VCaP (cell line): ENCODE data around the gene SEPTIN1.

ENCODE experiments used
- H3K27ac ChIP-seq: fragments of 450-650 bp; 2 replicates; pipeline ENCODE4 v1.5.1; 2017
- TF ChIP-seq, protein P1 (sequence below): fragments of 450-650 bp; conservative IDR thresholded peaks from 2 replicates; pipeline ENCODE4 v1.5.1; 2017; ENCODE audit warnings: mild to moderate bottlenecking, moderate library complexity

SEPTIN1 gene

DNA sequence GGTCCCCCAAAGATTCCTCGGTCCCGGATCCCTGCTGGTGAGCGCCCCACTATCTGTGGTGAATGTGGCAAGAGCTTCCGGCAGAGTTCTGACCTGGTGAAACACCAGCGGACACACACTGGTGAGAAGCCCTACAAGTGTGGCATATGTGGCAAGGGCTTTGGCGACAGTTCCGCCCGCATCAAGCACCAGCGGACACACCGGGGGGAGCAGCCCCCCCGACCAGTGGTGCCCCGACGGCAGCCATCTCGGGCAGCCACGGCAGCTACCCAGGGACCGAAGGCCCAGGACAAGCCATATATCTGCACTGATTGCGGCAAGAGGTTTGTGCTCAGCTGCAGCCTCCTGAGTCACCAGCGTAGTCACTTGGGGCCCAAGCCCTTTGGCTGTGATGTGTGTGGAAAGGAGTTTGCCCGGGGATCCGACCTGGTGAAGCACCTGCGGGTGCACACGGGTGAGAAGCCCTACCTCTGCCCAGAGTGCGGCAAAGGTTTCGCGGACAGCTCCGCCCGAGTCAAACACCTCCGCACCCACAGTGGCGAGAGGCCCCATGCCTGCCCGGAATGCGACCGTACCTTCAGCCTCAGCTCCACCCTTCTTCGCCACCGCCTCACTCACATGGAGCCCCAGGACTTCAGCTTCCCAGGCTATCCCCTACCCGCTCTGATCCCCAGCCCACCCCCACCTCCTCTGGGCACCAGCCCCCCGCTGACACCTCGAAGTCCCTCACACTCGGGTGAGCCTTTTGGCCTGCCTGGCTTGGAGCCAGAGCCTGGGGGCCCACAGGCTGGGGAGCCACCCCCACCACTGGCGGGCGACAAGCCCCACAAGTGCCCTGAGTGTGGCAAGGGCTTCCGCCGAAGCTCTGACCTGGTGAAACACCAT lies 15.7 kb upstream of the SEPTIN1 start:
- no peak overlapping the region; the same call in 1 of the 2 replicates for H3K27ac ChIP-seq
- TF ChIP-seq, protein P1, sequence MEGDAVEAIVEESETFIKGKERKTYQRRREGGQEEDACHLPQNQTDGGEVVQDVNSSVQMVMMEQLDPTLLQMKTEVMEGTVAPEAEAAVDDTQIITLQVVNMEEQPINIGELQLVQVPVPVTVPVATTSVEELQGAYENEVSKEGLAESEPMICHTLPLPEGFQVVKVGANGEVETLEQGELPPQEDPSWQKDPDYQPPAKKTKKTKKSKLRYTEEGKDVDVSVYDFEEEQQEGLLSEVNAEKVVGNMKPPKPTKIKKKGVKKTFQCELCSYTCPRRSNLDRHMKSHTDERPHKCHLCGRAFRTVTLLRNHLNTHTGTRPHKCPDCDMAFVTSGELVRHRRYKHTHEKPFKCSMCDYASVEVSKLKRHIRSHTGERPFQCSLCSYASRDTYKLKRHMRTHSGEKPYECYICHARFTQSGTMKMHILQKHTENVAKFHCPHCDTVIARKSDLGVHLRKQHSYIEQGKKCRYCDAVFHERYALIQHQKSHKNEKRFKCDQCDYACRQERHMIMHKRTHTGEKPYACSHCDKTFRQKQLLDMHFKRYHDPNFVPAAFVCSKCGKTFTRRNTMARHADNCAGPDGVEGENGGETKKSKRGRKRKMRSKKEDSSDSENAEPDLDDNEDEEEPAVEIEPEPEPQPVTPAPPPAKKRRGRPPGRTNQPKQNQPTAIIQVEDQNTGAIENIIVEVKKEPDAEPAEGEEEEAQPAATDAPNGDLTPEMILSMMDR, result no peak

DNA sequence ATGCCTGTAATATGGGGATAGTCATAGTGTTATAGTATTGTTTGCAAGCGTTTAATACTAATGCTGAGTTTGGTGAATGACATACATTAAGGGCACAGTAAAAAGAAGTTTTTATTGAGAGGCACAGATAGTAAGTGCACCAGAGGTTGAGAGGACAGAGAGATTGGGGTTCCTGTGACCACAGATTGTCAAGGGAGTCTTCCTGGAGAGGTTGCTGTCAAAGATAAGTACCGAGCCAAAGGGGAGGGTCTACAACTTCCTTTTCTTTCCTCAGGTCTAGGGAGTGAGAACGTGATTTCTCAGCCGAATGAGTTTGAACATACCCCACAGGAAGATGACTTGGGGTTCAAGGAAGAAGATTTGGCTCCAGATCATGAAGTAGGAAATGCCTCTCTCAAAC lies 14.7 kb upstream of the SEPTIN1 start:
- peak overlapping the region; percentile 77 for H3K27ac ChIP-seq
- TF ChIP-seq, protein P1, result no peak

DNA sequence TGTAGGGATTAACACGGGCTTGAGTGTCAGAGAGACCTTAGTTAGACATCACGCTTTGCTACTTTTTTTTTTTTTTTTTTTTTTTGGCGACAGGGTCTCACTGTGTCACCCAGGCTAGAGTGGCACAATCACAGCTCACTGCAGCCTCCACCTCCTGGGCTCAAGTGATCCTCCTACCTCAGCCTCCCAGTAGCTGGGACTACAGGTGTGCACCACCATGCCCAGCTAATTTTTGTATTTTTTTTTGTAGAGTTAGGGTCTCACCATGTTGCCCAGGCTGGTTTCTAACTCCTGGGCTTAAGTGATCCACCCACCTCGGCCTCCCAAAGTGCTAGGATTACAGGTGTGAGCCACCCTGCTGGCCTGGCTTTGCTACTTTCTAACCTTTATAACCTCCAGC lies 14.3 kb upstream of the SEPTIN1 start:
- H3K27ac ChIP-seq, result peak overlapping the region; percentile 77

DNA sequence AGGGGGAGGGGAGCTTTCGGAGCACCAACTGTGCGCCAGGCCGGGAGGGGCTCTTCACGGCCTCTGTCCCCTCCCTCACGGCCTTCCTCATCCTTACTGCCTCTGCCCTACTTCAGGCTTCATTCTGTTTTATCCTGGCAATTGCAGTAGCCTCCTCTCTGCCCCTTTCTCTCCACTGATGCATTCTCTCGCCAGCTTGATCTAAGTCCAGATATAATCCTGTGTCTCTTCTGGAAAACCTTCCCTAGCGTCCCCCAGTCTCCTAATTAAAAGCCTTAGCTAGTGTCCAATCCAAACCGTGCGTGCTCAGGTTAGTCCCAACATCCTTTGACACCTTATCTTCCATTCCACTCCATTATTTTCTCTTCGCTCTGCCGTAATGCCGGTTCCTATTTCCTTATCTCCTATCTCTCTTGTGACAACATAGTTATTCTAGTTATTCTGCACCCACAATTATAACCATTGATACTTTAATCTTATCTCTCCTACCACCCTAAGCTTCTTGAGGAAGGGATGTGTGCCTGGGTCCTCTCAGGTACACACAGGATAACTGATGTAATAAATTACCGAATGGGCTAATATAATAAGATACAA lies 13.7 kb upstream of the SEPTIN1 start:
- peak overlapping the region; percentile 77 for H3K27ac ChIP-seq
- TF ChIP-seq, protein P1, result no peak

DNA sequence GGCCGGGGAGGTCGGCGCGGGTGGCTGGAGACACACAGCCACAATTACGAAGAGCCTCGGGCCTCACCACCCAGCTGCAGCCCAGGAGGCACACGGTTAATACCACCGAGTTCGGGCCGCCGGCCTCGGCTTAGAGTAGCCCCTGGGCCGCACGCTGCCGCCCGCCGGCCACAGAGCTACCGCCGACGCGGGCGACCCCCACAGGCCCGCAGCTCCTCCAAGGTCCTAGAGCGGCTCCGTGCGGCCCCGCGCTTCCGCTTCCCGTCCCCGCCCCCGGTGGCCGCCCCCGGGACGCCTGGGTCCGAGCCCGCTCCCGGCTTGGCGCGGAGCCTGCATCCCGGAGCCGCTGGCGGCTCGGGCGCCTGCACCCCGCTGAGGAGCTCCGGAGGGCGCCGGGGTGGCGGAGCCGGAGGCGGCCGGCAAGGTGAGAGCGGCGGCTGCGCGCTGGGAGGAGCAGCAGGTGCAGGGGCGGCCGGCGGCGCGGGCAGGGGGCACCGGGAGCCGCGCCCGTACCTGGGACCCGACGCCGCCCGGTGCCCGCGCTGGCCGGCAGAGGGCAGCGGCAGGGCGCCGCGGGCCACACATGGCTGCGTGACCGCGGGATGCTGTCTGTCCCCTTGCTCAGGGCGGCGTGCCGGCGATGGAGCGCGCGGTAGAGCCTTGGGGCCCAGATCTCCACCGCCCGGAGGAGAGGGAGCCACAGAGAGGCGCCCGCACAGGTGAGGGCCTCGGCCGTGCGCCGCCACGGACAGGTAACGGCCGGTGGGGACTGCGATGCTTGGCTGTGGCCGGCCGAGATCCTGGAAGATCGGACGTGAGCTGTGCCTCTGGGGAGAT lies 13.0 kb upstream of the SEPTIN1 start, which contains the start of gene ZNF48:
ZNF48 (plus strand) TSS at position 266 of the 837 bp plus-strand sequence; CDS start at position 641, 375 bp downstream.
- H3K27ac ChIP-seq, result peak within 1 kb of the TSS; percentile 77
- TF ChIP-seq, protein P1, result peak; percentile 70

DNA sequence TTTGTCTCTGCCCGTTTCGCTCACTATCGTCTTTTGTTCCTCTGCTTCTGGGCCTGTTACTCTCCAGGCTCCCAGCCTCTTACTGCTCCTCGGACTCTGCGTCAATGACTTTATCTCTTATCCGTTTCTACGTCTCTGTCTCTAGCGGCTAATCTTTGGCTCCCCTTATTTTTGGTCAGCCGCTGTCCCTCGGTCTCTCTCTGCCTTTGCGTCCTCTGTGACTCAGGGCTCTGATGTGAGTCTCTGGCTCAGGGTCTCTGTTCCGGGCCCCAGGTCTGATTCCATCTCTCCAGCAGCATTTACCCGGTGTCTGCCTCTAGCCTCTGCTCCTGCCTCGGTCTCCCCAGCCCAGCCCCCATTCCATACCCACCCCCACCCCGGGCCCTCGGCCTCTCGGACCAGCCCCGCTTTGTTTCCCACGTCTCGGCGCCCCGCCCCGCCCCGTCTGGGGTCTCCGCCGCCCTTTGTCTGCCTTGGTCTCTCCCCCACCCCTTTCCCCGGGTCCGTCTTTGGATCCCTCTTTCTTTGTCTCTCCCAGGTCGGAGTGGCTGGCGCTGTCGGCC lies 12.3 kb upstream of the SEPTIN1 start:
- TF ChIP-seq, protein P1, result no peak
- peak overlapping the region; percentile 77 for H3K27ac ChIP-seq

DNA sequence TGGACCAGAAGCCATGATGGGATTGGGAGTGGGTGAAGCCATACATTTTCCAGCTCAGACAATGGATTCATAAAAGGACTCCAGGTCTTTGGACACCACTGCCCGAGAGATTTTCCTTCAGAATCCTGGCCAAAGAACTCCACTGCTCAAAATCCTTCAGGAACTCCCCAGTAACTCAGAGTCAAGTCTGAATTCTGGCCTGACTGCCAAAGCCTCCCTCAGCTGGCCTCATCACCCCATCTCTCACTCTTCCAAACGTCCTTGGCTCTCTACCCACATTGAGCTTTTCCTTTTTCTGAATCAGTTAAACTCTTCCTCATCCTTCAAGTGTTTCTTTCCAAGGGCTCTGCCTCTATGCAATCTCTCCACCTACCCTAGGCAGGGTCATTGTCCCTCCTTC lies 1.2 kb upstream of the SEPTIN1 start:
- H3K27ac ChIP-seq, result no peak overlapping the region

More for the DNA sequence above, 1.2 kb upstream of the SEPTIN1 start:
- TF ChIP-seq, protein P1, result no peak
